HepG2 (cell line): ENCODE measurements around the gene CD44. TPM values are rescaled to one million over a fixed set of nuclear protein-coding genes. Genes with fewer than 3 reads are reported as not detected.

ENCODE experiments used
- ATAC-seq: fragments of 200-7000 bp; cut with Tn5 transposase; 3 replicates; pipeline ENCODE4 v1.9.1; 2020; ENCODE audit warnings: mild to moderate bottlenecking, moderate library complexity
- BruUV-seq: library from RNA; stranded (reverse); fragments of 400-500 nt; replicated peaks from 2 replicates; lab custom pipeline; 2021; lab: Mats Ljungman, UMichigan
- CTCF ChIA-PET: fragments of 300-600 bp; formaldehyde crosslinking; extraction: SDS; loops from one replicate; lab custom pipeline; 2021; ENCODE audit warnings: low total read pairs, inconsistent platforms, low intra/inter-chr PET ratio; lab: Yijun Ruan, JAX
- POLR2A ChIA-PET: fragments of 350-600 bp; sonication (Branson Sonifier 250); formaldehyde crosslinking; loops from one replicate; lab custom pipeline; 2020; ENCODE audit warnings: antibody characterized with exemption, inconsistent platforms; lab: Yijun Ruan, JAX
- DNase-seq: peaks from one replicate; pipeline ENCODE4 v3.0.0-alpha.2; 2015; ENCODE audit warnings: low spot score
- FAIRE-seq: peaks from 3 replicates; lab custom pipeline; 2011; peaks lifted over from hg19 to GRCh38; lab: Jason Lieb, UNC
- H2AFZ ChIP-seq: one replicate; pipeline ENCODE4 v1.6.1; 2011; ENCODE audit warnings: low read length, inconsistent platforms
- H3K27ac ChIP-seq: fragments of 300-600 bp; 3 replicates; pipeline ENCODE4 v1.8.0; 2011; ENCODE audit warnings: mixed run types, mild to moderate bottlenecking, mixed read lengths, low read length, inconsistent platforms; ENCODE audit not compliant: insufficient read depth; ENCODE audit errors: extremely low read length
- H3K27me3 ChIP-seq, 2 experiments: fragments of 200-600 bp in 1 of 2; 2 replicates in 1 of 2; 3 replicates in 1 of 2; pipeline versions ENCODE4 v1.6.0 to v1.8.0; 2011; ENCODE audit warnings: low read length in 2 of 2, mild to moderate bottlenecking in 2 of 2, moderate library complexity in 2 of 2, inconsistent platforms in 1 of 2; ENCODE audit not compliant: insufficient read depth in 2 of 2, control insufficient read depth in 1 of 2
- H3K36me3 ChIP-seq, 2 experiments: fragments of 200-600 bp in 1 of 2; replicated peaks in 1 of 2; 2 replicates in 1 of 2; 3 replicates in 1 of 2; pipeline versions ENCODE4 v1.5.1 to v1.8.0; 2011; ENCODE audit warnings: low read length in 2 of 2, inconsistent platforms in 1 of 2; ENCODE audit not compliant: insufficient read depth in 2 of 2, control insufficient read depth in 1 of 2
- H3K4me1 ChIP-seq: 2 replicates; pipeline ENCODE4 v1.5.1; 2012; ENCODE audit warnings: low read length, inconsistent platforms; ENCODE audit not compliant: insufficient read depth
- H3K4me2 ChIP-seq: 2 replicates; pipeline ENCODE4 v1.6.0; 2011; ENCODE audit warnings: low read depth, low read length, inconsistent platforms
- H3K4me3 ChIP-seq, 3 experiments: fragments of 200-600 bp in 1 of 3; sonication (generic), shearing (Covaris generic) in 1 of 3; replicated peaks in 1 of 3; 2 replicates each; pipeline ENCODE4 v1.5.1; 2011 to 2016; ENCODE audit warnings: low read length in 3 of 3, inconsistent platforms in 2 of 3, low read depth in 2 of 3, mild to moderate bottlenecking in 2 of 3, control low read depth in 1 of 3, mixed read lengths in 1 of 3; ENCODE audit not compliant: insufficient read depth in 1 of 3
- H3K79me2 ChIP-seq: one replicate; pipeline ENCODE4 v1.6.1; 2011; ENCODE audit warnings: low read length, inconsistent platforms; ENCODE audit not compliant: insufficient read depth
- H3K9ac ChIP-seq: 2 replicates; pipeline ENCODE4 v1.6.0; 2011; ENCODE audit warnings: mild to moderate bottlenecking, low read depth, low read length, inconsistent platforms; ENCODE audit not compliant: insufficient read depth
- H3K9me3 ChIP-seq: 2 replicates; pipeline ENCODE4 v1.5.1; 2012; ENCODE audit warnings: mild to moderate bottlenecking, low read length
- H4K20me1 ChIP-seq: 2 replicates; pipeline ENCODE4 v1.6.0; 2011; ENCODE audit warnings: inconsistent platforms, mild to moderate bottlenecking, low read length, moderate library complexity; ENCODE audit not compliant: insufficient read depth
- ELF4 ChIP-seq: sonication (generic); formaldehyde crosslinking; IDR thresholded peaks from 2 replicates; pipeline ENCODE4 v1.5.0; 2020; ENCODE audit warnings: missing genetic modification reagents, mild to moderate bottlenecking, moderate library complexity, borderline replicate concordance
- HNRNPUL1 ChIP-seq: fragments of 200-400 bp; formaldehyde crosslinking; IDR thresholded peaks from 2 replicates; pipeline ENCODE4 v1.6.1; 2017; ENCODE audit warnings: low read depth, mild to moderate bottlenecking, low read length, moderate library complexity
- JUN ChIP-seq: sonication (generic); formaldehyde crosslinking; IDR thresholded peaks from 2 replicates; pipeline ENCODE4 v1.4.0; 2020; ENCODE audit warnings: mild to moderate bottlenecking, missing genetic modification reagents
- LRRFIP1 ChIP-seq: sonication (generic); formaldehyde crosslinking; conservative IDR thresholded peaks from 2 replicates; pipeline ENCODE4 v1.4.0; 2020; ENCODE audit warnings: missing genetic modification reagents
- RORA ChIP-seq: sonication (generic); formaldehyde crosslinking; IDR thresholded peaks from 2 replicates; pipeline ENCODE4 v1.5.0; 2020; ENCODE audit warnings: mild to moderate bottlenecking, missing genetic modification reagents, moderate library complexity
- WIZ ChIP-seq: sonication (generic); formaldehyde crosslinking; IDR thresholded peaks from 2 replicates; pipeline ENCODE4 v1.5.1; 2020; ENCODE audit warnings: mild to moderate bottlenecking, missing genetic modification reagents
- ZFP62 ChIP-seq: sonication (generic); formaldehyde crosslinking; IDR thresholded peaks from 2 replicates; pipeline ENCODE4 v1.4.0; 2020; ENCODE audit warnings: missing genetic modification reagents
- ZKSCAN5 ChIP-seq: sonication (generic); formaldehyde crosslinking; IDR thresholded peaks from 2 replicates; pipeline ENCODE4 v1.5.1; 2020; ENCODE audit warnings: mild to moderate bottlenecking, missing genetic modification reagents
- ZNF564 ChIP-seq: sonication (generic); formaldehyde crosslinking; IDR thresholded peaks from 2 replicates; pipeline ENCODE4 v1.8.1; 2023; ENCODE audit warnings: mild to moderate bottlenecking, missing genetic modification reagents
- ZNF644 ChIP-seq: IDR thresholded peaks from 2 replicates; pipeline ENCODE4 v1.6.1; 2016; ENCODE audit warnings: low read depth
- ZNF766 ChIP-seq: sonication (generic); formaldehyde crosslinking; IDR thresholded peaks from 2 replicates; pipeline ENCODE4 v1.5.0; 2020; ENCODE audit warnings: missing genetic modification reagents, borderline replicate concordance
- ZNF777 ChIP-seq: sonication (generic); formaldehyde crosslinking; IDR thresholded peaks from 2 replicates; pipeline ENCODE4 v1.4.0; 2020; ENCODE audit warnings: missing genetic modification reagents
- ZNF790 ChIP-seq: sonication (generic); formaldehyde crosslinking; IDR thresholded peaks from 2 replicates; pipeline ENCODE4 v1.8.0; 2022; ENCODE audit warnings: missing genetic modification reagents, mild to moderate bottlenecking, borderline replicate concordance
- ZNF878 ChIP-seq: sonication (generic); formaldehyde crosslinking; IDR thresholded peaks from 2 replicates; pipeline ENCODE4 v1.8.1; 2023; ENCODE audit warnings: mild to moderate bottlenecking, missing genetic modification reagents, moderate library complexity
- WGBS: methylation state at CpG from one replicate; pipeline ENCODE4 v1.1.6; 2017; ENCODE audit warnings: low lambda C conversion rate; 5-methylcytosine and 5-hydroxymethylcytosine counted together
- in situ Hi-C: cut with HindIII; loops from 2 replicates; pipeline ENCODE4 v1.10.0; 2017; ENCODE audit warnings: low pct_unique_long_range_greater_than_20kb; ENCODE audit not compliant: extremely low pct_ligation_motif_present
- intact Hi-C: fragments of 100-400 bp; cut with micrococcal nuclease; formaldehyde crosslinking; loops from one replicate; pipeline ENCODE4 v1.10.0; 2022; ENCODE audit not compliant: unreplicated experiment
- polyA plus RNA-seq, 8 experiments: library from polyadenylated mRNA; depleted of rRNA in 3 of 8; stranded (reverse) in 7 of 8; unstranded in 1 of 8; fragments of >200 nt; fragmentation: Illumina TruSeq in 4 of 8; extraction: Trizol in 4 of 8; gene quantifications; 2 replicates each; pipeline versions ENCODE4 v1.2.1 to v1.2.3, GENCODE V29; 2011 to 2016; ENCODE audit warnings: low read depth in 4 of 8, missing spikeins in 1 of 8, mixed read lengths in 1 of 8; ENCODE audit not compliant: insufficient read depth in 1 of 8
- total RNA-seq, 5 experiments: library from RNA; depleted of rRNA; stranded (reverse); fragments of >200 nt; fragmentation: Illumina TruSeq; extraction: Trizol; gene quantifications; 2 replicates each; pipeline ENCODE4 v1.2.3, GENCODE V29; 2016; ENCODE audit warnings: low read depth in 1 of 5
- TF ChIP-seq, protein P1 (sequence below): sonication (generic); formaldehyde crosslinking; IDR thresholded peaks from 2 replicates; pipeline ENCODE4 v1.5.1; 2020; ENCODE audit warnings: missing genetic modification reagents, mild to moderate bottlenecking, borderline replicate concordance
- TF ChIP-seq, protein P2 (sequence below): sonication (generic); formaldehyde crosslinking; IDR thresholded peaks from 2 replicates; pipeline ENCODE4 v1.4.0; 2020; ENCODE audit warnings: missing genetic modification reagents
- TF ChIP-seq, protein P3 (sequence below): IDR thresholded peaks from 2 replicates; pipeline ENCODE4 v1.6.1; 2012; ENCODE audit warnings: inconsistent platforms
- TF ChIP-seq, protein P4 (sequence below): sonication (generic); formaldehyde crosslinking; IDR thresholded peaks from 2 replicates; pipeline ENCODE4 v1.4.0; 2020; ENCODE audit warnings: missing genetic modification reagents; ENCODE audit errors: not compliant biosample characterization

CD44 gene
- total and polyA plus RNA-seq, 2 of the 13 experiments (the other 11 are each of a cell fraction or from before 2014, with no cell fraction given) = 0.02 to 0.11 TPM

DNA sequence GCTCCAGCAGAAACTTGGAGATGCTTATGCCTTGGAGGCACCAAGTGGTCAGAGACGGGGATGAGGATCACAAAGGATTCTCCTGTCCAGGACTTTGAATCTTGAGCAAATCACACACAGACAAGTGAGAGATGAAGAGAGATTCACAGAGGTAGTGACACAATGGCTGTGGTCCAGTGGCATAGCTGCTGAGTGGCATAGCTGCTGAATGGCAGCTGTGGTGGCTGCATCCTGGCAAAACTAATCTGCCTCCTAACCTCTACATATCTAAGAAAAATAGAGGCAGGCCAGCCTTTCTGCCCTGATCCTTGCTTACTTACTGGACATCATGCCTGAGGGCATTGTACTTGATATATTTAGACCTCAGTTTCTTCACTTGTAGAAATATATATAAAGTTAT is 102.6 kb downstream of the CD44 start:
- no peak overlapping the region for H3K9ac ChIP-seq
- ChIA-PET POLR2A (no interaction called here), CTCF (no interaction called here)
- H4K20me1 ChIP-seq = no peaks in the 10 kb centered on the region
- DNase-seq = no peak
- FAIRE-seq = no peak
- no peak for ATAC-seq
- in situ Hi-C loops = no loop called here
- TF ChIP-seq ZNF777 (CRISPR knock-in tag) (no peak), ZNF766 (CRISPR knock-in tag) (no peak), RORA (CRISPR knock-in tag) (no peak), ZNF564 (no peak), ZKSCAN5 (no peak), JUN (CRISPR knock-in tag) (no peak), LRRFIP1 (CRISPR knock-in tag) (no peak), ZNF644 (no peak), ZNF878 (CRISPR knock-in tag) (no peak), WIZ (CRISPR knock-in tag) (no peak), ELF4 (no peak), ZFP62 (no peak), ZNF790 (no peak), HNRNPUL1 (no peak)
- TF ChIP-seq, protein P1, sequence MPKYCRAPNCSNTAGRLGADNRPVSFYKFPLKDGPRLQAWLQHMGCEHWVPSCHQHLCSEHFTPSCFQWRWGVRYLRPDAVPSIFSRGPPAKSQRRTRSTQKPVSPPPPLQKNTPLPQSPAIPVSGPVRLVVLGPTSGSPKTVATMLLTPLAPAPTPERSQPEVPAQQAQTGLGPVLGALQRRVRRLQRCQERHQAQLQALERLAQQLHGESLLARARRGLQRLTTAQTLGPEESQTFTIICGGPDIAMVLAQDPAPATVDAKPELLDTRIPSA (CRISPR knock-in tag) = no peak
- TF ChIP-seq, protein P2, sequence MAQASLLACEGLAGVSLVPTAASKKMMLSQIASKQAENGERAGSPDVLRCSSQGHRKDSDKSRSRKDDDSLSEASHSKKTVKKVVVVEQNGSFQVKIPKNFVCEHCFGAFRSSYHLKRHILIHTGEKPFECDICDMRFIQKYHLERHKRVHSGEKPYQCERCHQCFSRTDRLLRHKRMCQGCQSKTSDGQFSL (CRISPR knock-in tag) = no peak
- TF ChIP-seq, protein P3, sequence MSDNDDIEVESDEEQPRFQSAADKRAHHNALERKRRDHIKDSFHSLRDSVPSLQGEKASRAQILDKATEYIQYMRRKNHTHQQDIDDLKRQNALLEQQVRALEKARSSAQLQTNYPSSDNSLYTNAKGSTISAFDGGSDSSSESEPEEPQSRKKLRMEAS = no peak
- TF ChIP-seq, protein P4, sequence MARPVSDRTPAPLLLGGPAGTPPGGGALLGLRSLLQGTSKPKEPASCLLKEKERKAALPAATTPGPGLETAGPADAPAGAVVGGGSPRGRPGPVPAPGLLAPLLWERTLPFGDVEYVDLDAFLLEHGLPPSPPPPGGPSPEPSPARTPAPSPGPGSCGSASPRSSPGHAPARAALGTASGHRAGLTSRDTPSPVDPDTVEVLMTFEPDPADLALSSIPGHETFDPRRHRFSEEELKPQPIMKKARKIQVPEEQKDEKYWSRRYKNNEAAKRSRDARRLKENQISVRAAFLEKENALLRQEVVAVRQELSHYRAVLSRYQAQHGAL = no peak
- H3K4me1 ChIP-seq = peaks cover 15% of the 10 kb centered on the region
- intact Hi-C loops = no loop called here
- no peak overlapping the region for H3K4me3 ChIP-seq
- no peak overlapping the region for H3K27ac ChIP-seq
- no peak overlapping the region for H3K4me2 ChIP-seq
- no TSS peak for BruUV-seq
- H2AFZ ChIP-seq = no peak overlapping the region
- H3K27me3 ChIP-seq = no peaks in the 10 kb centered on the region; a peak in 1 of 5 replicates
- H3K79me2 ChIP-seq = no peaks in the 10 kb centered on the region
- WGBS = 0% methylated on average over 1 of the region's 1 CpG
- H3K36me3 ChIP-seq = no peaks in the 10 kb centered on the region
- H3K9me3 ChIP-seq = no peaks in the 10 kb centered on the region
